Stomach (tissue), 4 donors: ENCODE measurements around the gene TSPAN1.

Experiments used
- POLR2AphosphoS5 ChIP-seq, 3 donors: sonication (generic); formaldehyde crosslinking; IDR thresholded peaks; one replicate each; pipeline ENCODE4 v1.6.1; 2016; ENCODE audit warnings: antibody characterized with exemption in 3 of 3
- TF ChIP-seq, protein P1 (sequence below), 7 experiments: fragments of 450-650 bp in 4 of 7; fragments of 200-600 bp in 3 of 7; sonication (generic) in 3 of 7; IDR thresholded peaks; one replicate each; pipeline ENCODE4 v1.5.1; 2016 to 2019; ENCODE audit warnings: antibody characterized with exemption in 7 of 7, control low read depth in 2 of 7, mild to moderate bottlenecking in 1 of 7

DNA sequence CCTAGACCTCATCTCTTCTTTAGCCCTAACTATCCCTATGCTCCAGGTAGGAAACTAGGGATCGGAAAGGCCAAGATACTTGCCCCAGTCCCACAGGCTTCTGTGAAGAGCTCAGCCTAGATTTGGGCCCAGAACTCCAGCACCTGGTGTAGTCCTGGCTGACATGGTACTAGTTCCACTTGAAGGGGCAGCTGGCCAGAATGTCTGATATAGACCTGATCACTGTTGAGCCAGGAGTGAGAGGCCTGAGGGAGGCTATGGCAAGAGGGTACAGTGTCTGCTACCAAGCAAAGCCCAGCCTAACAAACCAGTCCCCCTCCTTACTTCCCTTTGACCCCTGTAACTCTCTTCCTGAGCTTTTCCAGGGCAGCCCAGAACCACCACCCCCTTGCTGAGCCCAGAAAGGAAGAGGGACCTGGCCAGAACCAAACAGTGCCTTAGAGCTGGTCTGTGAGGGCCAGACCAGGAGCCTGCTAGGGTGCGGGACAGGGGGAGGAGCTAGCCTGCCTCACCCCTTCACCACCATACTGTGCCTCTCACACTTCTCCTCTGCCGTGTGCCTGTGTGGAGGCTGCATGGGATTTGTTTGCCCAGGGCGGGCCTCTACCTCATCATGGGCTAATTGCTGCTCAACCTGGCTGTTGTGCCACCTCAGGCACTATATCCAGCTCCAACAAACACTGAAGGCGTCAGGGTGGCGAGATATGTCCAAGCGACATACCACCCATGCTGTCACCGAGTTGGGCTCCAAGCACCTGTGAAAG, 12.4 kb downstream of the TSPAN1 start:
- TF ChIP-seq, protein P1, sequence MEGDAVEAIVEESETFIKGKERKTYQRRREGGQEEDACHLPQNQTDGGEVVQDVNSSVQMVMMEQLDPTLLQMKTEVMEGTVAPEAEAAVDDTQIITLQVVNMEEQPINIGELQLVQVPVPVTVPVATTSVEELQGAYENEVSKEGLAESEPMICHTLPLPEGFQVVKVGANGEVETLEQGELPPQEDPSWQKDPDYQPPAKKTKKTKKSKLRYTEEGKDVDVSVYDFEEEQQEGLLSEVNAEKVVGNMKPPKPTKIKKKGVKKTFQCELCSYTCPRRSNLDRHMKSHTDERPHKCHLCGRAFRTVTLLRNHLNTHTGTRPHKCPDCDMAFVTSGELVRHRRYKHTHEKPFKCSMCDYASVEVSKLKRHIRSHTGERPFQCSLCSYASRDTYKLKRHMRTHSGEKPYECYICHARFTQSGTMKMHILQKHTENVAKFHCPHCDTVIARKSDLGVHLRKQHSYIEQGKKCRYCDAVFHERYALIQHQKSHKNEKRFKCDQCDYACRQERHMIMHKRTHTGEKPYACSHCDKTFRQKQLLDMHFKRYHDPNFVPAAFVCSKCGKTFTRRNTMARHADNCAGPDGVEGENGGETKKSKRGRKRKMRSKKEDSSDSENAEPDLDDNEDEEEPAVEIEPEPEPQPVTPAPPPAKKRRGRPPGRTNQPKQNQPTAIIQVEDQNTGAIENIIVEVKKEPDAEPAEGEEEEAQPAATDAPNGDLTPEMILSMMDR (IDR thresholded peaks at IDR 0.05), result no peak
- TF ChIP-seq POLR2AphosphoS5 (IDR thresholded peaks at IDR 0.05), result peak in 2 of 3 donors; percentile 67 to 72
